ENCODE results near the gene RBM18. TPM values are rescaled to one million over a fixed set of nuclear protein-coding genes. Genes with fewer than 3 reads are reported as not detected.
A peak's percentile ranks its signal among the peaks of the same experiment; 100 is the strongest.

The RBM18 gene
- total RNA-seq, 1 donor from 2014 or later, result 7.3 TPM

DNA sequence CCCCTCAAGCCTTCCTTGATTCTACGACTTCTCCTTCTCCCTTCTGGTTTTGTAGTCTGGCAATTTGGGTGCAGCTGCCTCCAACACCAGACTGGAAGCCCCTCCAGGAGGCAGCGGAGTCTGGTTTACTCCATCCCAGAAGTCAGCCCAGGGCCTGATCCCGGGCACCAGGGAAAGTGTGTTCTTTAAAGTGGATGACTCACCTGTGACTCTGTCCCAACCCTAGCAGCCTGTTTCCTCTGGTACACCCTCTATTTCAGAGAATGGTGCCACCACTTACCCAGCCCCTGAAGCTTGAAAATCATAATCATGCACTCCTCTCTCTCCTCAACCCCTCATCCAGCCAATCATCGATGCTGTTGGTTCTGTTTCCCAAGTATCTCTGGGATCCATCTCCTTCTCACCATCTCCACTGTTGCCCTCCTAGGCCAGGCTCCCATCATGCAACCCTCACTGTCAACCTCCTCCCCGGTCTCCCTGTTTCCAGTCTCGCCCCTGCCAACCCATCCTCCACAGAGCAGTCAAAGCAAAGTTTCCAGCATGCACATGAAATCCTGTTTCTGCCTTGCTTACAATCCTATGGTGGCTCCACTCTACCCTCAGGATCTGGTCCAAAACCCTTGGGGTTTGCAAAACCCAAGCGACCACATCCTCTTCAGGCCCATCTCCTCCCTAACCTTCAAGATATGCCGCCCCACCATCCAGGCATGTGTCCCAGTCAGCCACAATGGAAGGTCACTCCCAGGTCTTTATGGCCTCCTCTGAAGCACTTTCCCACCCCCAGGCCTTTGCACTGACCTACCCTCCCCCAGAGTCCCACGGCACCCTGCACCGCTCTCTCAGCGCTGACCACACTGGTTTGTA lies 46.3 kb downstream of the RBM18 start:
- peaks cover 27 to 39% (median 29%) of the 10 kb centered on the region in 3 donors for H3K4me1 ChIP-seq (ENCODE audit: control insufficient read depth in 3 of 3, insufficient read depth in 3 of 3, low read length in 3 of 3)
- peak overlapping the region; percentile 57 to 63 (median 60) for H3K4me3 ChIP-seq (ENCODE audit: low read length in 3 of 3)
- H3K36me3 ChIP-seq (ENCODE audit: control insufficient read depth in 3 of 3, insufficient read depth in 3 of 3, low read length in 3 of 3), result peaks cover 0 to 2% (median 0%) of the 10 kb centered on the region in 3 donors
- H3K27ac ChIP-seq (ENCODE audit: low read depth, low read length), result no peak overlapping the region
- H3K27me3 ChIP-seq (ENCODE audit: control insufficient read depth in 3 of 3, insufficient read depth in 3 of 3, low read length in 3 of 3), result peaks cover 80 to 95% (median 80%) of the 10 kb centered on the region in 3 donors
- H3K9ac ChIP-seq (ENCODE audit: low read depth in 1 of 3, low read length in 3 of 3), result peak overlapping the region in 2 of 3 donors; percentile 23 to 66
- H3K9me3 ChIP-seq (ENCODE audit: control insufficient read depth in 3 of 3, low read length in 3 of 3), result no peaks in the 10 kb centered on the region

DNA sequence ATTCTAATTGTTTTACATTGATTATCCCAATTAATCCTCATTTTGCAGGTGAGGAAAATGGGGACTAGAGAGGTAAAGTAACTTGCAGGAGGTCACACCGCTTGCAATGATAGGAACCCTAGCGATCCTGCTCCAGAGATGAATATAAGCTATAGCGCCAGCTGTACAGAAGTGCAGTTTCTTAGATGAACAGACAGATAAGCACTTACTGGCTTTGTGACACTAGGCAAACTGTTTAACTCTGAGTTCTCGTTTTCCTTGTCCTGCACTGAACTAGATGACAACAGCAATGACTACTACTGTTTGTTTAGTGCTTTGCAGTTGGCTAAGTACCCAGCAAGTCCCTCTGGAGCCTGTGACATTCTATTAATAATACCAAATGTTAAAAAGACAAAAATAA lies 47.0 kb downstream of the RBM18 start:
- H3K9me3 ChIP-seq (ENCODE audit: control insufficient read depth in 3 of 3, low read length in 3 of 3), result no peaks in the 10 kb centered on the region
- H3K4me3 ChIP-seq (ENCODE audit: low read length in 3 of 3), result no peak overlapping the region
- H3K9ac ChIP-seq (ENCODE audit: low read depth in 1 of 3, low read length in 3 of 3), result no peak overlapping the region
- H3K4me1 ChIP-seq (ENCODE audit: control insufficient read depth in 3 of 3, insufficient read depth in 3 of 3, low read length in 3 of 3), result peaks cover 25 to 37% (median 29%) of the 10 kb centered on the region in 3 donors
- no peak overlapping the region for H3K27ac ChIP-seq (ENCODE audit: low read depth, low read length)
- H3K27me3 ChIP-seq (ENCODE audit: control insufficient read depth in 3 of 3, insufficient read depth in 3 of 3, low read length in 3 of 3), result peaks cover 81 to 95% (median 87%) of the 10 kb centered on the region in 3 donors
- H3K36me3 ChIP-seq (ENCODE audit: control insufficient read depth in 3 of 3, insufficient read depth in 3 of 3, low read length in 3 of 3), result peaks cover 0 to 2% (median 0%) of the 10 kb centered on the region in 3 donors

DNA sequence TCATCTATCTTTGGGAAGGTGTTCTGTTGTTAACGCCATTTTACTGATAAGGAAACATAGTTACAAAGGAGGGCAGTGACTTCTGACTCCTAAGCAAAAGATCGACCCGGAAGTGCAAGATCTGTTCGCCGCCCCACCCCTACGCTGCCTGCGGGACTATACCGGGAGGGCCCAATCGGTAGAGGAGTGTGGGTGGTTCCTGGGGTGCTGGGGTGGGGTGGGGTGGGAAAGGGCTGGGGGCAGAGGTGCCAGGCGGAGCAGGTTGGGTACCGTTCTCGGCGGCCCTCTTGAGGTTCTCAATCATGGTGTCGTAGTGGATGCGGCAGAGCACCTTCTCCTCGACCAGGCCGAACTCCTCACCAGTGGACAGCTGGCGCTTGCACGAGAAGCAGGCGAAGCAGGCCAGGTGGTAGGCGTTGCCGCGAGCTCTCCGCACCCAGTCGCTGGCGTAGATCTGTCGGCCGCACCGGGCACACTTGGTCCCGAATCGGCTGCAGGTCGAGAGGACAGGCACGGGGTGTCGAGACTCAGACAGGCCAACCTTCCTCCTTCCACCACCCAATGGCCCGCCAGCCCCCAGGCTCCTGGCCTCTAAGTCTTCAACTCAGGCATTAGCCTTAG lies 47.7 kb downstream of the RBM18 start:
- Histone ChIP-seq H3K27ac (ENCODE audit: low read depth, low read length) (no peak overlapping the region), H3K9ac (ENCODE audit: low read depth in 1 of 3, low read length in 3 of 3) (no peak overlapping the region), H3K36me3 (ENCODE audit: control insufficient read depth in 3 of 3, insufficient read depth in 3 of 3, low read length in 3 of 3) (peaks cover 0 to 2% (median 0%) of the 10 kb centered on the region in 3 donors), H3K4me3 (ENCODE audit: low read length in 3 of 3) (no peak overlapping the region), H3K4me1 (ENCODE audit: control insufficient read depth in 3 of 3, insufficient read depth in 3 of 3, low read length in 3 of 3) (peaks cover 25 to 37% (median 29%) of the 10 kb centered on the region in 3 donors), H3K27me3 (ENCODE audit: control insufficient read depth in 3 of 3, insufficient read depth in 3 of 3, low read length in 3 of 3) (peaks cover 78 to 96% (median 90%) of the 10 kb centered on the region in 3 donors), H3K9me3 (ENCODE audit: control insufficient read depth in 3 of 3, low read length in 3 of 3) (no peaks in the 10 kb centered on the region)

DNA sequence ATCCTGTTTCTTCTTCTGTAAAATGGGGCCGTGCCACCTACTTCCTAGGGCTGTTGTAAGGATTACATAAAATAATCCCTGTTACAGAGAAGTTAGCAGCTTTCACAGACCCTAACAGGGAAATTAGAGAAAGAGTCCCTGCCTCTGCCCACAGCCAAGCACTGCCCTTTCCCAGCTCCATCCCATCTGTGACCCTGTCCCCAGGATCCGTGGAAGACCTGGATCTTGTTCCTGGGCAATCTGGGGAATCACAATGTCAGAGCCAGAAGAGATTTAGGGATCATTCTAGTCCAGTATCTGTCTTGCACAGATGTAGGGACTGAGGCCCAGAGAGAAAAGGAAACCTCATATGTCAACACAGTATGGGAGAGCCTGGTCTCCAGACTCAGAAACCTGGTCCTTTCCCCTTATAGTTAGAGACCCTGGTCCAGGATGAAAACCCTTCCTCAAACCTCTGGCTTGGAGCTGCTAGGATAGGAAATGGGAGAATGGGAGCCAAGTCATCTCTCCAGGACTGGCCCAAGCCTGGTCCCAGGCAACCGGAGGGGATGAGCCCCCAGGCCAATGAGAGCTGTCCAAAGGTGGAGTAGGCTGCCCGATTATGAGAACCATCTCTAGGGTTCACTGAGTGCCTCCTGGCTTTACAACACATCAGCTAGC lies 48.4 kb downstream of the RBM18 start:
- H3K9me3 ChIP-seq (ENCODE audit: control insufficient read depth in 3 of 3, low read length in 3 of 3), result no peaks in the 10 kb centered on the region
- H3K36me3 ChIP-seq (ENCODE audit: control insufficient read depth in 3 of 3, insufficient read depth in 3 of 3, low read length in 3 of 3), result peaks cover 0 to 2% (median 0%) of the 10 kb centered on the region in 3 donors
- H3K27me3 ChIP-seq (ENCODE audit: control insufficient read depth in 3 of 3, insufficient read depth in 3 of 3, low read length in 3 of 3), result peaks cover 72 to 96% (median 88%) of the 10 kb centered on the region in 3 donors
- peaks cover 25 to 32% (median 29%) of the 10 kb centered on the region in 3 donors for H3K4me1 ChIP-seq (ENCODE audit: control insufficient read depth in 3 of 3, insufficient read depth in 3 of 3, low read length in 3 of 3)
- no peak overlapping the region for H3K4me3 ChIP-seq (ENCODE audit: low read length in 3 of 3)
- no peak overlapping the region for H3K27ac ChIP-seq (ENCODE audit: low read depth, low read length)
- H3K9ac ChIP-seq (ENCODE audit: low read depth in 1 of 3, low read length in 3 of 3), result no peak overlapping the region

DNA sequence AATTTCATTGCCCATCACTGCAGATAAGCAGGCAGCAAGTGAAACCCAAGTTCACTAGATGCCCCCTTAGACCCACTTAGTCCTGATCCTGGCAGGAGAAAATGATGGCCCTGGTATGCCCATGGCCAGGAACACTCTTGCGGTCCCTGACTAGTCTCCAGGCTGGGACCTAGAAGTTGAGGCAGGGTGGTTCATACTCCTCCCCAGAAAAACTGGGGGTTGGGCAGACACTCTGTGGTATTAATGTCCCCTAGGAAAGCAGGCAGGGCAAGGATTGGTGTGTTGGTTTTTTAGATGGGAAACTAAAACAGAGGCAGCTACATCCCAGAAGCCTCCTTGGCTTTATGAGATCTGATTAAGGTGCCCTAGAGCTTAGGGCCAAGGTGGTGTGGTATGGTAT lies 49.0 kb downstream of the RBM18 start:
- Histone ChIP-seq H3K27me3 (ENCODE audit: control insufficient read depth in 3 of 3, insufficient read depth in 3 of 3, low read length in 3 of 3) (peaks cover 66 to 95% (median 82%) of the 10 kb centered on the region in 3 donors), H3K36me3 (ENCODE audit: control insufficient read depth in 3 of 3, insufficient read depth in 3 of 3, low read length in 3 of 3) (peaks cover 0 to 2% (median 0%) of the 10 kb centered on the region in 3 donors), H3K9me3 (ENCODE audit: control insufficient read depth in 3 of 3, low read length in 3 of 3) (no peaks in the 10 kb centered on the region), H3K4me3 (ENCODE audit: low read length in 3 of 3) (no peak overlapping the region), H3K27ac (ENCODE audit: low read depth, low read length) (no peak overlapping the region), H3K4me1 (ENCODE audit: control insufficient read depth in 3 of 3, insufficient read depth in 3 of 3, low read length in 3 of 3) (peaks cover 25 to 31% (median 29%) of the 10 kb centered on the region in 3 donors), H3K9ac (ENCODE audit: low read depth in 1 of 3, low read length in 3 of 3) (no peak overlapping the region)

DNA sequence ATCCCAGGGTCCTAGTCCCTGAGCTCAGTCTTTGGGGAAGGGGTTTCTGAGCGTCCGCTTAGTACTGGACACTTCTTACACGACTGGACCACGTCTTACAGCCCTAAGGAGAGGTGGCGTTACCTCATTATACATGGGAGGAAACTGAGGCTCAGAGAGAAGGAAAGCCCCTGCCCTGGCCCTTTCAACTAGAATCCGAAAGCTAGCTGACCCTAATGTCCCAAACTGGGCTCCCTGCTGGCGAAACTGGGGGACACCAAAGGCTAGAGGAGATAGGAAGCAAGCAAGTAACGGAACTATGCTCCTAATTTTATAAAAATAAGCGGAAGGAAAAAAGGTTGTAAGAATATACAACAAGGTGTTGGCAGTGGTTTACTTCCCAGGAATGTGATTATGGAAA lies 50.1 kb downstream of the RBM18 start:
- no peaks in the 10 kb centered on the region for H3K9me3 ChIP-seq (ENCODE audit: control insufficient read depth in 3 of 3, low read length in 3 of 3)
- H3K27ac ChIP-seq (ENCODE audit: low read depth, low read length), result no peak overlapping the region
- peaks cover 13 to 21% (median 19%) of the 10 kb centered on the region in 3 donors for H3K4me1 ChIP-seq (ENCODE audit: control insufficient read depth in 3 of 3, insufficient read depth in 3 of 3, low read length in 3 of 3)
- no peak overlapping the region for H3K9ac ChIP-seq (ENCODE audit: low read depth in 1 of 3, low read length in 3 of 3)
- peaks cover 0 to 2% (median 0%) of the 10 kb centered on the region in 3 donors for H3K36me3 ChIP-seq (ENCODE audit: control insufficient read depth in 3 of 3, insufficient read depth in 3 of 3, low read length in 3 of 3)
- peak overlapping the region in 1 of 3 donors; percentile 20 for H3K4me3 ChIP-seq (ENCODE audit: low read length in 3 of 3)
- peaks cover 54 to 87% (median 70%) of the 10 kb centered on the region in 3 donors for H3K27me3 ChIP-seq (ENCODE audit: control insufficient read depth in 3 of 3, insufficient read depth in 3 of 3, low read length in 3 of 3)

DNA sequence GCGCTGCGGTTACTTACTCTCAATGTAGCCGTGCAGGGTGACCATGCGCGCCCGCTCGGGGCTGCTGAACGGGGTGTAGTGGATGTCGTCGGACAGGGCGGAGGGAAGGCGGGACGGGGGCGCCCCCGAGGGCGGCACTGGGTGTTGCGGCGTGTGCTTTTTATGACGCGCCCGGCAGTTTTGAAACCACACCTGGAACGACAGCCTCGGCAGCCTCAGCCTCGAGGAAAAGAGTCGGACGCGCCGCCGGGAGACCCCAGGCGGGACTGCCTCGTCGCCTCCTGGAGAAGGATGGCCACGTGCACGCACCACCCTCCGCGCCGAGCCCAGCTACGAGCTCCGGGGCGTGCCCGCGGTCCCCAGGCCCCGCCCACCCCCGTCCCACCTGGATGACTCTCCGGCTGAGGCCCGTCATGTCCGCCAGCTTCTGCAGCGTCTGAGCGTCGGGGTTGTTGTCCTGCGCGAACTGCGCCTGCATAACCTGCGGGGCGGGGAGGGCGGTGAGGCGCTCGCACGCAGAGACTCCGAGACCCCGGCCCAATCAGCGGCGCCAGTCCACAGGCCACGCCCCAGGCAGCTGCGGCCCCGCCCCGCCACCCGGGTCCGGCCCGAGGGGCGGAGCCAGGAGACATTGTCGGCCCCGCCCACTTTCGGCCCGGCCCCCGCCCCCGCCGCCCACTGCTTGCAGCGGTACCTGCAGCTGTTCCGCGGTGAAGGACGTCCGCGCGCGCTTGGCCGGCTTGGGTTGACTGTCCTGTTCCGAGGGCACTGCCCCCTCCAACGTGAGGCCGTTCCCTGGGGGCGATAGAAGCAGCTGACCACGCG lies 50.8 kb downstream of the RBM18 start:
- Histone ChIP-seq H3K9ac (ENCODE audit: low read depth in 1 of 3, low read length in 3 of 3) (no peak overlapping the region), H3K4me3 (ENCODE audit: low read length in 3 of 3) (peak overlapping the region in 2 of 3 donors; percentile 32 to 41), H3K4me1 (ENCODE audit: control insufficient read depth in 3 of 3, insufficient read depth in 3 of 3, low read length in 3 of 3) (peaks cover 7 to 14% (median 12%) of the 10 kb centered on the region in 3 donors), H3K9me3 (ENCODE audit: control insufficient read depth in 3 of 3, low read length in 3 of 3) (no peaks in the 10 kb centered on the region), H3K27me3 (ENCODE audit: control insufficient read depth in 3 of 3, insufficient read depth in 3 of 3, low read length in 3 of 3) (peaks cover 47 to 82% (median 63%) of the 10 kb centered on the region in 3 donors), H3K36me3 (ENCODE audit: control insufficient read depth in 3 of 3, insufficient read depth in 3 of 3, low read length in 3 of 3) (peaks cover 0 to 2% (median 0%) of the 10 kb centered on the region in 3 donors), H3K27ac (ENCODE audit: low read depth, low read length) (no peak overlapping the region)

DNA sequence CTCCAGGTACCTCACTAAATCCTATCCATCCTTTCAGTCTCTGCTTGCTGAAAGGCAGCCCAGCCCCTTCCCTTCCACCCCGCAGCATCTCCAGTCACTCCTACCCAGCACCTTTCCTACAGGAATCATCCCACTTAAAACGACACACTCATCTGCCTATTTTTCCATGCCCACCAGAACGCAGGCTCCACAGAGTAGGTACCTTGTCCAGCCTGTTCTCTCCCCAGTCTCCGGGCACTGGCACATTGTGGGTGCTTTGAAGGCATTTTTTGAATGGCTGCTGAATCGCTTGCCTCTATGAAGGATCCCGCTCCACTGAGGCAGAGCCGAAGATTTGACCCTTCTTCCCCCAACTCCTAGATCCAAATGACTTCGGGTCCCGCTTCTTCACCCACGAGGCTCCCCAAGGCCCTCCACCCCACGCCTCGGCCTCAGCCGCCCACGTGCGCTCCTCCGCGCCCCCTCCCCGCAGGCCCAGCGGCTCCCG lies 51.5 kb downstream of the RBM18 start:
- no peaks in the 10 kb centered on the region for H3K9me3 ChIP-seq (ENCODE audit: control insufficient read depth in 3 of 3, low read length in 3 of 3)
- H3K36me3 ChIP-seq (ENCODE audit: control insufficient read depth in 3 of 3, insufficient read depth in 3 of 3, low read length in 3 of 3), result peaks cover 0 to 2% (median 0%) of the 10 kb centered on the region in 3 donors
- no peak overlapping the region for H3K4me3 ChIP-seq (ENCODE audit: low read length in 3 of 3)
- peaks cover 2 to 8% (median 7%) of the 10 kb centered on the region in 3 donors for H3K4me1 ChIP-seq (ENCODE audit: control insufficient read depth in 3 of 3, insufficient read depth in 3 of 3, low read length in 3 of 3)
- H3K9ac ChIP-seq (ENCODE audit: low read depth in 1 of 3, low read length in 3 of 3), result no peak overlapping the region
- H3K27me3 ChIP-seq (ENCODE audit: control insufficient read depth in 3 of 3, insufficient read depth in 3 of 3, low read length in 3 of 3), result peaks cover 43 to 75% (median 57%) of the 10 kb centered on the region in 3 donors
- no peak overlapping the region for H3K27ac ChIP-seq (ENCODE audit: low read depth, low read length)

DNA sequence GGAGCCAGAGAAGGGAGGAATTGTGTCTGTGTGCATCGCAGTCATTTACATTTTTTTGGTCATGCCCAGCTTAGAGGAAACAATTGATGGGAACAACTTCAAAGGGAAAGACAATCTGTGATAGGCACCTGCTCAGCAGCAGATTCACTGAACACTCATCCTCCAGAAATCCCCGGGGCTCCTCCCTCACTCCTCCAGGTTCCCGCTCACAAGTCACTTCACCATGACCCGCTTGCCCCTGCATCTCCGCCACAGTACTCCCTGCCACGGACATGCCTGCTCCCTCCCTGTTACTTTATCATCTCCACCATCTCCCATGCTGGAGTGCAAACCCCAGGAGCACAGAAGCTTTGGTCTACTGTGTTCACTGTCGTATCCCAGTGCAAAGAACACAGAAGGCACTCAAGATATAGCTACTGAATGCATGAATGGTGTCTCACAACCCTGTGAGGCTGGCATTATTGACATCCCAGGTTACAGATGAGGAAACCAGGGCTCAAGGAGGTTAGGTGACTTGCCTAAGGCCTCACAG lies 52.1 kb downstream of the RBM18 start:
- Histone ChIP-seq H3K4me1 (ENCODE audit: control insufficient read depth in 3 of 3, insufficient read depth in 3 of 3, low read length in 3 of 3) (peaks cover 0 to 7% (median 6%) of the 10 kb centered on the region in 3 donors), H3K9ac (ENCODE audit: low read depth in 1 of 3, low read length in 3 of 3) (no peak overlapping the region), H3K27ac (ENCODE audit: low read depth, low read length) (no peak overlapping the region), H3K9me3 (ENCODE audit: control insufficient read depth in 3 of 3, low read length in 3 of 3) (no peaks in the 10 kb centered on the region), H3K36me3 (ENCODE audit: control insufficient read depth in 3 of 3, insufficient read depth in 3 of 3, low read length in 3 of 3) (peaks cover 0 to 2% (median 0%) of the 10 kb centered on the region in 3 donors), H3K4me3 (ENCODE audit: low read length in 3 of 3) (no peak overlapping the region), H3K27me3 (ENCODE audit: control insufficient read depth in 3 of 3, insufficient read depth in 3 of 3, low read length in 3 of 3) (peaks cover 42 to 69% (median 51%) of the 10 kb centered on the region in 3 donors)
